Measurements from ENCODE around the gene GRM4.

Gene GRM4

GRCh38 chr6:33992191-33992590 lies 153.7 kb downstream of the GRM4 start:
- no peak for DNase-seq

DNA sequence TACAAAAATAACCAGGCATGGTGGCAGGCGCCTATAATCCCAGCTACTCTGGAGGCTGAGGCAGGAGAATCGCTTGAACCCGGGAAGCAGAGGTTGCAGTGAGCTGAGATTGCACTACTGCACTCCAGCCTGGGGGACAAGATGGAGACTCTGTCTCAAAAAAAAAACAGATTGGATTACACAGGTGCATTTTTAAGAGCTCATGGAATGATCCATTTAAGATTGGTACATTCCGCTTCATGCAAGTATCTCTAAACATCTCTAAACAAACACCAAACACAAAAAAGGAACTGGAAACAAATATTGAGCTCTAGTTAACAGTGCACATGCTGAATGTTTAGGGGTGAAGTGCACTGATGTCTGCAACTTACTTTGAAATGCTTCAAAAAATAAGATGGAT lies 154.3 kb downstream of the GRM4 start:
- DNase-seq: no peak

GRCh38 chr6:33990061-33990541 lies 155.8 kb downstream of the GRM4 start:
- no peak for DNase-seq

DNA sequence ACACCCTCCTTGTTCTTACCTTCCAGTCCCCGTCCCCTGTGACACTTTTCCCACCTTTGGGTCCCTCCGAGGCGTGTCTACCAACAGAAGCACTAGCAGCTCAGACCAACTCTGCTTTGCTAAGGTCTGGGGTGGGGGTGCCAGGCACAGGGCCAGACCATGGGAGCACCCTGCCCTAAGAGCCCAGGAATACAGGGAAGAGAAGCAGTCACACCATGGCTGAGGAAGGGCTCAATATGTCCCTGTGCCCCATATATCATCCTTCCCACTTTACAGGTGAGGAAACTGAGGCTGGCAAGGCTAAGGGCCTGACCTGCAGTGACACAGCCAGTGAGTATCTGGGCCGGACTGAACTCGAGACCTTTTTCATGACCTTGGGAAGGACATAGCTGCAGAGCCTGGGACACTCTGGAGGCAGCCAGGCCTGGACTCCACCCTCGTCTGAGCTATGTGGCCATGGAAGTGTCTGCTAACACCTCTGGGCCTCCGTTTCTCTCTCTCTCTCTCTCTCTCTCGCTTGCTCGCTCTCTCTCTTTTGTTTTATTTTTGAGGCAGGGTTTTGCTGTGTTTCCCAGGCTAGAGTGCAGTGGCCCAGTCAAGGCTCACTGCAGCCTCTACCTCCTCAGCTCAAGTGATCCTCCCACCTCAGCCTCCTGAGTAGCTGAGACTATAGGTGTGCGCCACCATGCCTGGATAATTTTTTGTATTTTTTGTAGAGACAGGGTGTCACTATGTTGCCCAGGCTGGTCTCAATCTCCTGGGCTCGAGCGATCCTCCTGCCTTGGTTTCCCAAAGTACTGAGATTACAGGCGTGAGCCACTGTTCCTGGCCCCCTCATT lies 156.7 kb downstream of the GRM4 start:
- no peak for DNase-seq

GRCh38 chr6:33988121-33989015 lies 157.5 kb downstream of the GRM4 start:
- no peak for DNase-seq

DNA sequence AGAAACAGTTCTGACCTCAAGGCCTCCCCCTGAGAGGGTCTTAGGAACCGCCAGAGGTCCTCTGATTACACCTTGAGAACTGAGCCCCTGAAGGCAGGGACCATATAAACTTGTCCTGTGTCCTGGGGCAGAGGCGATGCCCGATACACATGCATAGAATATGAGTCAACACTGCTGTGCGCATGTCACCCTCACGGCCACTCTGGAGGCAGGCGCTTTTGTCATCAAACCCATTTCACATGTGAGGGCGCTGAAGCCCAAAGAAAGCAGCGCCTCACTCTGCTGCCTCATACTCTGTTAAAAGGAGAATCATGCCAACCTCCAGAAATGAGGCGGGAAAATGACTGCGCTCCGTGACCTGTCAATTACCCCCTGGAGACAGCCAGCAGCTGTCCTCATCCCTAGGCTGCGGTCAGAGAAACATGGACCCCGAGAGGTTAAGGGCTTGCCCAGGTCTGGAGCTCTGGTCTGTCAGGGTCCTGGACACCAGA lies 158.3 kb downstream of the GRM4 start:
- no peak for DNase-seq

DNA sequence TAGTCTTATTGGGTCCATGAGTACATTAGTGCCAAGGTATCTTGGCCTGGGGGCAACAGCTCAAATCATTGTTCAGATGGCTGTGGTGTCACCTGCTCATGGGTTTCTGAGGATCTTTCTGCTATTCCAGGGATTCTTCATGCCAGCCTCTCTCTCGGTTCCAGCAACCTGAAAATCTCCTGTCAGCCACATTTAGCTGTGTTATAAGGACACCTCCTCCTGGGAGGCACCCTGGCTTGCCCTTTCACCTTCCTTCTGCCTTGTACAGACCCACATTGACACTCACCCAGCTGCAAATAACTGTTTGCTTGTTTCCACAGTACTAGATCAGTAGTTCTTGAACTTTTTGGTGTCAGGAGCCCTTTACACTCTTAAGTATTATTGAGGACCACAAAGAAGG lies 159.9 kb downstream of the GRM4 start:
- DNase-seq: no peak

GRCh38 chr6:33985313-33985751 lies 160.6 kb downstream of the GRM4 start:
- no peak for DNase-seq

- DNase-seq: no peak
Observed at GRCh38 chr6:33984466-33985312, 161.2 kb downstream of the GRM4 start.

DNA sequence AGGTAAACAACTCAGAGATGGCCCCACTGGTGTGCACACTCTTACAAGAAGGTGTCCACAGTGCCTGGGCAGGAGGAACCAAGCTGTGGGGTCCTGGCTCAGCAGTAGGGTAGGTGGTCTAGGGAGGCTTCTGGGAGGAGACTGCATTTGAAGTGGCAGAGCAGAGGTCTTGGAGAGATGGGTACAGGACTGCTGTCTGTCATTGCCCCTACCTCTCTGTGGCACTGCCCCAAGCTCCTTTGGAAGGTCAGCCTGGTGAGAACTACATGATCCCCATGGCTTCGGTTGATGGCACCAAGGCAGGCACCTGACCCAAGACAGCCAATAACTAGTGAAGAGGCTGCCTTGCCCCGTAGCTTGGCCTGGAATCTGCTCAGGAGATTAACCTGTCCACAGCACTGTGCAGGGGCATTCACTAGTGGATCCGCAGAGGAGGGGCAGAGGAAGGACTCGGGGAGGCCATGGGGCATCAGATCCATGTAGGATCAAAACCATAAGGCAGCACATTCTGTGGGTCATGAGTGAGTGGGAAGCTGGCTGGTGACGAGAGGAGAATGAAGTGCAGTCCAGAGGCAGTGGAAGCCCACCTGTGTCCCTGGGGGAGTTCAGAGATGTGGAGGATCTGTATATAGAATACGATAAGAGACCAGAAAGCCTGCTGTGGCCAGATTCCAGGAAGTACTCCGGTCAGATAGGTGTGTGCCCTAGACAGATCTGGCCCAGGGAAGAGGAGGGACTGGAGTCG lies 162.0 kb downstream of the GRM4 start:
- DNase-seq: no peak

DNA sequence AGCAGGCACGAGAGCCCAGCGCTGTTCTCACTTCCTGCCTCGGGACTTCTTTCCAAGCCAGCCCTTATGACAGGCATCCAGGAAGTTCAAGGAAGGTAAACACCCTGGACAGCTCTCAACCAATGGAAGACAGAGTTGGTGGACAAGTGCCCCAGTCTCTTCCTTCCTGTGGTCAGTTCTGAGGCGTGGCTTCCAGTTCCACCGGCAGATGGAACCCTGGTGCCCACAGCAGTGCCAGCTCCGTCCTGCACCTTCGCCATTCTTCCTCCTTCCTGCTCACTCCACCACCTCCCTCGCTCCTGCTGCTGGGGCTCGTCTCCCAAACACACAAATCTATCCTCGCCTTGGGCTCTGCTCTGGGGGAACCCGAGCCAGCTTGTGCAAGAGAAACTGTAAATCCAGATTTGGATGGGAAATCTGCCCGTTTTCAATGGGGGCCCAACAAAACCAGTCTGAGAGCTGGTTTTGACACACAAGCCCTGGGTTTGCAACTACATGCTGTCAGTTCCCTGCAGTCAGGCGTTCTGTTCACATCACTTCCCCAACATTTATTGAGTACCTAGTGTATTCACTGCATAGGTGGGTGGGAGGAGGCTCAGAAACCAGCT lies 162.7 kb downstream of the GRM4 start:
- no peak for DNase-seq

DNA sequence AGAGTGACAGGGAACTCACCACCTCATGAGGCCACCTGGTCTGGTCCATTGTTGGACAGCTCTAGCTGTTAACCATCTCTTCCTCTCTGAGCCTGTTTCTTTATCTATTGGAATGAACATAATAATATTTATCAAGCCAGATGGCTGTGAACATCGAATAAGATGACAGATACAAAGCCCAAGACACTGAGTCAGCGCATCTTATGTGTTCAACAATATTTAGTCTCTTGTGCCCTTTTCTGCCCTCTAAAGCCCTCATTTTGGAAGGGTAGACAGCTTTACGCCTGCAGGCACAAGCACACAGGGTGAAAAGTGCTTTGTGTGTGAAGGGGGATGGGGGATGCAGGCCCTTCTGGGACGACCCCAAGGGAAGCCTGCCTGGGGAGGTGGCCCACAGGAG lies 164.0 kb downstream of the GRM4 start:
- no peak for DNase-seq

- no peak for DNase-seq
Observed at GRCh38 chr6:33981421-33981820, 164.5 kb downstream of the GRM4 start.

DNA sequence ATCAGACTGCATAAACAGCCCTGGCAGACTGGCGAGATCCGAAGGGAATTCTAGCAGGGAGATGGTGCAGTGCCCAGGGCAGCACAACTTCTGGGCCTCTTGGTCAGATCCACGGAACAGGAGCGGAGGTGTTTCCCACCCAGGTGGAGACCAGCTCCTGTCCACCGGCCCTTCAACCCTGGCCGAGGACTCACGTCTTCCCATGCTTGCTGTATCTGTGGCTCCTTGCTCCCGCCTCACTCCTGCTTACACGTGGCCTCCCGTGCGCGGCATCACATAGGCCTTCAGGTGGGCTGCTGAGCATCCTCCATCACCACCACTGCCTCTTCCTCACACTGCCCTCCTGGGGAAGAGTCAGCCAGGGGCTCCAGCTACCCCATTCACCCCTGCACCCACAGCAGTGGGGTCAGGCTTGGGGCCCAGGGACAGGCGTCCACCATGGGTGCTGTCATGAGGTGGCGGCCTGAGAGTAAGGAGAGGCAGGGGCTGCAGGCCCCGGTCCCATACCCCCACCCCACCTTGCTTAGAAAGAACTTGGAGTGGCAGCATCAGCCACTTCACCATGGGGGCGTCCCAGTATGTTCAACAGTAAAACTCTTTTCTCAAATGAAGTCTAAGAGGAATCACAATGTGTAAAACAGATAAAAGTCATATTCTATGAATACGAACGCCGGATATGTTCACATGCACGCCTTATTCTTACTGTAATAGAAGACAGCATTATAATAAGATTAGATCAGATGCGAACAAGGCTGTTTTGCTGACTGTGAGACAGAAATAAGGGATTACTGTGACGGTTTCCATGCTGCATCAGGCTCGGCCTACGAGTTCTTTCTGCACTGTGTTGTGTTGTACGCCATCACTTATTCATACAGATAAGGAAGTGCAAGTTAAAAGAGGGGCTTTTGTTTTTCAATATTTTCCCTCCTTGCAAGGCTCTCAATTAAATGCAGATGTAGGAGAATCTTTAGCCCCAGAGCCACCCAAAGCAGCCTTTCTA lies 165.4 kb downstream of the GRM4 start:
- no peak for DNase-seq

- no peak for DNase-seq
Observed at GRCh38 chr6:33979750-33980149, 166.1 kb downstream of the GRM4 start.

GRCh38 chr6:33978412-33979150 lies 167.3 kb downstream of the GRM4 start:
- DNase-seq: no peak

GRCh38 chr6:33977606-33978411 lies 168.1 kb downstream of the GRM4 start:
- DNase-seq: no peak
